ENCODE data around the gene PXMP2. TPM values are rescaled to one million over a fixed set of nuclear protein-coding genes. Genes with fewer than 3 reads are reported as not detected.

Gene PXMP2
- total RNA-seq, 1 donor from 2014 or later = 34.8 TPM

DNA sequence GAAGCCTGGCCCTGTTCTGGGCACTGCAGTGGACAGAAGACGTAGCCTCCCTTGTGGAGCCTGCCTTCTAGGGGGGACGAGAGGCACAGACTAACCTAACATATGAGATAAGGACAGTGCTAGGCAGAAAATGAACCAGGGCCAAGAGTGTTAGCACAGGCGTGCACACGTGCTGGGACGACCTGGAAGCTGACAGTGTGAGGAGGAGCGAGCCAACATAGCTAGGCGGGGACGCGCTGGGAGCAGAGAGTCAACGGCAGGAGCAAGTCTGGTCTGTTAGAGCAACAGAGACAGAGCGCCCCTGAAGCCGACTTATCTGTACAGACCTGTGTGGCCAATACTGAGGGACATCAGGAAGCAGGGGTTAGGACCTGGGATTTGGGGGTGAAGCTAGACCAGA, 8.0 kb downstream of the PXMP2 start:
- TF ChIP-seq, protein P1, sequence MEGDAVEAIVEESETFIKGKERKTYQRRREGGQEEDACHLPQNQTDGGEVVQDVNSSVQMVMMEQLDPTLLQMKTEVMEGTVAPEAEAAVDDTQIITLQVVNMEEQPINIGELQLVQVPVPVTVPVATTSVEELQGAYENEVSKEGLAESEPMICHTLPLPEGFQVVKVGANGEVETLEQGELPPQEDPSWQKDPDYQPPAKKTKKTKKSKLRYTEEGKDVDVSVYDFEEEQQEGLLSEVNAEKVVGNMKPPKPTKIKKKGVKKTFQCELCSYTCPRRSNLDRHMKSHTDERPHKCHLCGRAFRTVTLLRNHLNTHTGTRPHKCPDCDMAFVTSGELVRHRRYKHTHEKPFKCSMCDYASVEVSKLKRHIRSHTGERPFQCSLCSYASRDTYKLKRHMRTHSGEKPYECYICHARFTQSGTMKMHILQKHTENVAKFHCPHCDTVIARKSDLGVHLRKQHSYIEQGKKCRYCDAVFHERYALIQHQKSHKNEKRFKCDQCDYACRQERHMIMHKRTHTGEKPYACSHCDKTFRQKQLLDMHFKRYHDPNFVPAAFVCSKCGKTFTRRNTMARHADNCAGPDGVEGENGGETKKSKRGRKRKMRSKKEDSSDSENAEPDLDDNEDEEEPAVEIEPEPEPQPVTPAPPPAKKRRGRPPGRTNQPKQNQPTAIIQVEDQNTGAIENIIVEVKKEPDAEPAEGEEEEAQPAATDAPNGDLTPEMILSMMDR (IDR thresholded peaks at IDR 0.05; ENCODE audit: insufficient read depth, low read length, poor library complexity, severe bottlenecking) = no peak
- H3K36me3 ChIP-seq (ENCODE audit: control insufficient read depth, insufficient read depth, low read length) = no peaks in the 10 kb centered on the region
- H3K27me3 ChIP-seq (ENCODE audit: control insufficient read depth, insufficient read depth, low read length) = no peaks in the 10 kb centered on the region
- no peak overlapping the region for H3K4me3 ChIP-seq (ENCODE audit: low read depth, low read length)
- no peak for DNase-seq (ENCODE audit: low read depth)

DNA sequence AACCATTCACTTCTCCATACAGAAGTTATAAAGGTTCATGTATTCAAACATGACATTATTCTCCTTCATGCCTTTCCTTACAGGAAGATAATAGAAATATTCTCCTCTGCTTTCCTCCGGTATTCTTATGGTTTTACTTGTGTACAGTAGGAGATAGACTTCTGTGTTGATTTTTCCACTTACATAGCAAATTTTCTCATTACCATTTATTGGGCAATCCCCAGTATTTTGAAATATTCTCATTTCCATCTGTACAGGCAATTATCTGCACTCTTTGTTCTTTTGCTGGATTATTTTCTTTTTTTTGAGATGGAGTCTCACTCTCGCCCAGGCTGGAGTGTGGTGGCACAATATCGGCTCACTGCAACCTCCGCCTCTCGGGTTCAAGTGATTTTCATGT, 11.0 kb downstream of the PXMP2 start:
- Histone ChIP-seq H3K4me3 (ENCODE audit: low read depth, low read length) (no peak overlapping the region), H3K36me3 (ENCODE audit: control insufficient read depth, insufficient read depth, low read length) (no peaks in the 10 kb centered on the region), H3K27me3 (ENCODE audit: control insufficient read depth, insufficient read depth, low read length) (no peaks in the 10 kb centered on the region)
- DNase-seq (ENCODE audit: low read depth) = no peak
- TF ChIP-seq, protein P1 (IDR thresholded peaks at IDR 0.05; ENCODE audit: insufficient read depth, low read length, poor library complexity, severe bottlenecking) = no peak

DNA sequence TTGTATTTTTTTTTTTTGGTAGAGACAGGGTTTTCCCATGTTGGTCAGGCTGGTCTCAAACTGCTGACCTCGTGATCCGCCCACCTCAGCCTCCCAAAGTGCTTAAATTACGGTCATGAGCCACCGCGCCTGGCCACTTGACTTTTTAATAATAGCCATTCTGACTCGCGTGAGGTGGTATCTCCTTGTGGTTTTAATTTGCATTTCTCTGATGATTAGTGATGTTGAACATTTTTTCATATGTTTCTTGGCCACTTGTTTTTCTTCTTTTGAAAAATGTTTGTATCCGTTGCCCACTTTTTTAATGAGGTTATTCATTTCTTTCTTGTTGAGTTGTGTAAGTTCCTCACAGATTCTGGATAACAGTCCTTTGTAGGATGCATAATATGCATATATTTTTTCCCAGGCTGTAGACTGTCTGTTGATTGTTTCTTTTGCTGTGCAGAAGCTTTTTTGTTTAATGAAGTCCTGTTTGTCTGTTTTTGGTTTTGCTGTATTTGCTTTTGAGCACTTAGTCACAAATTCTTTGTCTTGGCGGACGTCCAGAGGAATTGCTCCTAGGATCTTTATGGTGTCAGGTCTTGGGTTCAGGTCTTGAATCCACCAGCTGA, 12.9 kb downstream of the PXMP2 start:
- no peak for DNase-seq (ENCODE audit: low read depth)
- TF ChIP-seq, protein P1 (IDR thresholded peaks at IDR 0.05; ENCODE audit: insufficient read depth, low read length, poor library complexity, severe bottlenecking) = no peak
- no peak overlapping the region for H3K4me3 ChIP-seq (ENCODE audit: low read depth, low read length)
- H3K27me3 ChIP-seq (ENCODE audit: control insufficient read depth, insufficient read depth, low read length) = no peaks in the 10 kb centered on the region
- no peaks in the 10 kb centered on the region for H3K36me3 ChIP-seq (ENCODE audit: control insufficient read depth, insufficient read depth, low read length)

DNA sequence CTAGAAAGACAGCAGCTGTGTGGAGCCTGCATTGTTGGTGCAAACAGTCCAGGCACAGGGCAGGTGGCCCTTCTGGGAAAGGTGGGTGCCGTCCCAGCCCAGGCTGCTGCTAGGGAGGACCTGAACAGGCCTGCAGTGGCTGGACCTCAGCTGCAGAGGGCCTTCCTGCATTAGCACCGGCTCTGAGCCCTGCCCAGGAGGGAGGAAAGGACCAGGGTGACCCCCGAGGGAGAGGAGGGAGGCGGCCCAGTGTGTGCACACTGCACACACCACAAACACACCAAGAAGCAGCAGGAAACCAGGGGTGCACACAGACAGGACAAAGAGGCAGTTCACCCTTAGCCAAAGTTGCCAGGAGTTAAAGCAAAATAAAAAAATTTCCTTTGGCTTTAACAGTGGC, 15.3 kb downstream of the PXMP2 start:
- Histone ChIP-seq H3K4me3 (ENCODE audit: low read depth, low read length) (no peak overlapping the region), H3K36me3 (ENCODE audit: control insufficient read depth, insufficient read depth, low read length) (no peaks in the 10 kb centered on the region), H3K27me3 (ENCODE audit: control insufficient read depth, insufficient read depth, low read length) (no peaks in the 10 kb centered on the region)
- TF ChIP-seq, protein P1 (IDR thresholded peaks at IDR 0.05; ENCODE audit: insufficient read depth, low read length, poor library complexity, severe bottlenecking) = peak; percentile 10
- DNase-seq (ENCODE audit: low read depth) = no peak

DNA sequence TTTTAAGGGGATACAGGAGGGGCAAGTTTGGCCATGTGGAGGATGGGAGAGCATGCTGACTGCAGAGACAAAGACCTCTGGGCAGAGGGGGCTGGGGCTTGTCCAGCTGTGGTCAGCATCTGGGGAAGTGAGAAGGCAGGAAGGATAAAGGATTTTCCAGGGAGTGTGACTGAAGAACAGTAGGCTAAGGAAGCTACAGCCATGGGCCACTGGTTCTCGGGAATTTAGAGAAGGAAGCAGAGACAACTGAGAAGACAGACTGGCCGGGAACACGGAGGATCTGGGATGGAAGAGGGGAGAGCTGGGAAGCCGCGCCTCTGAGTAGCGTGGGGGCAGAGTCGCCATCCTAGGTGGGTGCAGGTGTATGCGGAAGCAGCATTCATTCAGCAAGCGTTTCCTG, 16.3 kb downstream of the PXMP2 start:
- TF ChIP-seq, protein P1 (IDR thresholded peaks at IDR 0.05; ENCODE audit: insufficient read depth, low read length, poor library complexity, severe bottlenecking) = no peak
- Histone ChIP-seq H3K36me3 (ENCODE audit: control insufficient read depth, insufficient read depth, low read length) (no peaks in the 10 kb centered on the region), H3K4me3 (ENCODE audit: low read depth, low read length) (no peak overlapping the region), H3K27me3 (ENCODE audit: control insufficient read depth, insufficient read depth, low read length) (no peaks in the 10 kb centered on the region)
- DNase-seq (ENCODE audit: low read depth) = no peak

DNA sequence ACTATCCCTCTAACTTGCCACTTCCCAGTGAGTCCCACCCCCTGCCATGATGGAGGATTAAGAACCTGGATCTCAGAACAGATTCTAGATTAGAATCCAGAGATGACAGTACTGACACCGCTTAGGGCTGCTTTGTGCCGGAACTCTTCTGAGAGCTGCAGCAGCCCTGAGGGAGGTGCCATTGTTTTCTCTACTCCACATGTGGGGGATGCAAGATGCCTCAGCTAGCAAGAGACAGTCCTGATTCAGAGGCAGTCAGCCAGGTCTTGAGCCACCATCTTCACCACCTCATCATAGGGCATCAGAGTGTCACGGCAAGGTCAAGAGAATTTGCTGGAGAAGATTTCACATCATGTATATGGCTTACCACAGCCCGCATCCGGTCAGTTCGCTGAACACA, 19.9 kb downstream of the PXMP2 start:
- Histone ChIP-seq H3K27me3 (ENCODE audit: control insufficient read depth, insufficient read depth, low read length) (no peaks in the 10 kb centered on the region), H3K36me3 (ENCODE audit: control insufficient read depth, insufficient read depth, low read length) (no peaks in the 10 kb centered on the region), H3K4me3 (ENCODE audit: low read depth, low read length) (no peak overlapping the region)
- TF ChIP-seq, protein P1 (IDR thresholded peaks at IDR 0.05; ENCODE audit: insufficient read depth, low read length, poor library complexity, severe bottlenecking) = no peak
- no peak for DNase-seq (ENCODE audit: low read depth)
